GM12878 (cell line): ENCODE results near the gene PRKAA1. TPM values are rescaled to one million over a fixed set of nuclear protein-coding genes. Genes with fewer than 3 reads are reported as not detected.

ENCODE experiments used
- ATAC-seq: fragments of 200-7000 bp; cut with Tn5 transposase; 3 replicates; pipeline ENCODE4 v1.9.1; 2020; ENCODE audit warnings: mild to moderate bottlenecking, moderate library complexity
- BruUV-seq: library from RNA; stranded (reverse); fragments of 400-500 nt; replicated peaks from 2 replicates; lab custom pipeline; 2021; lab: Mats Ljungman, UMichigan
- CTCF ChIA-PET: fragments of 300-600 bp; sonication (Branson Sonifier 250); formaldehyde crosslinking; extraction: SDS; loops from one replicate; lab custom pipeline; 2021; ENCODE audit warnings: inconsistent platforms; lab: Yijun Ruan, JAX
- POLR2A ChIA-PET: fragments of 350-600 bp; formaldehyde crosslinking; extraction: SDS; loops from one replicate; lab custom pipeline; 2021; ENCODE audit warnings: inconsistent platforms; lab: Charles Lee
- RAD21 ChIA-PET: fragments of 300-600 bp; sonication (Branson Sonifier 250); formaldehyde crosslinking; loops from one replicate; lab custom pipeline; 2023; ENCODE audit warnings: antibody characterized with exemption; ENCODE audit not compliant: unreplicated experiment; lab: Charles Lee
- SMC1A ChIA-PET: fragments of 300-600 bp; sonication (Branson Sonifier 250); formaldehyde crosslinking; loops from one replicate; lab custom pipeline; 2023; ENCODE audit not compliant: unreplicated experiment, uncharacterized antibody; lab: Charles Lee
- DNase-seq: peaks from one replicate; pipeline ENCODE4 v3.0.0-alpha.2; 2011; ENCODE audit warnings: low read depth, low spot score
- FAIRE-seq: peaks from 3 replicates; lab custom pipeline; 2011; peaks lifted over from hg19 to GRCh38; lab: Jason Lieb, UNC
- H2AFZ ChIP-seq: 2 replicates; pipeline ENCODE4 v1.6.0; 2011; ENCODE audit warnings: low read depth, low read length, control low read depth; ENCODE audit not compliant: control insufficient read depth
- H3K27ac ChIP-seq: 2 replicates; pipeline ENCODE4 v1.5.1; 2011; ENCODE audit warnings: control low read depth; ENCODE audit not compliant: control insufficient read depth, insufficient read depth
- H3K27me3 ChIP-seq, 2 experiments: replicated peaks in 1 of 2; 2 replicates each; pipeline versions ENCODE4 v1.6.0 to v1.6.1; 2011; ENCODE audit warnings: low read length in 1 of 2; ENCODE audit not compliant: control insufficient read depth in 2 of 2, insufficient read depth in 2 of 2
- H3K36me3 ChIP-seq, 2 experiments: 2 replicates each; pipeline ENCODE4 v1.5.1; 2011; ENCODE audit warnings: low read length in 1 of 2; ENCODE audit not compliant: control insufficient read depth in 2 of 2, insufficient read depth in 2 of 2
- H3K4me1 ChIP-seq: 2 replicates; pipeline ENCODE4 v1.6.1; 2011; ENCODE audit warnings: mild to moderate bottlenecking, low read length, moderate library complexity, mixed read lengths; ENCODE audit not compliant: control insufficient read depth, insufficient read depth
- H3K4me2 ChIP-seq: 2 replicates; pipeline ENCODE4 v1.6.0; 2011; ENCODE audit warnings: control low read depth; ENCODE audit not compliant: control insufficient read depth, insufficient read depth
- H3K4me3 ChIP-seq: fragments of 200-600 bp; sonication (generic); 2 replicates; pipeline ENCODE4 v1.5.1; 2016
- H3K79me2 ChIP-seq: 2 replicates; pipeline ENCODE4 v1.6.0; 2011; ENCODE audit warnings: low read length; ENCODE audit not compliant: control insufficient read depth, insufficient read depth
- H3K9ac ChIP-seq: 2 replicates; pipeline ENCODE4 v1.8.0; 2011; ENCODE audit warnings: low read length, control low read depth, mixed read lengths; ENCODE audit not compliant: control insufficient read depth, insufficient read depth
- H3K9me3 ChIP-seq: replicated peaks from 3 replicates; pipeline ENCODE4 v1.5.1; 2011; ENCODE audit warnings: mild to moderate bottlenecking, low read length; ENCODE audit not compliant: control insufficient read depth, insufficient read depth
- H4K20me1 ChIP-seq: 2 replicates; pipeline ENCODE4 v1.6.0; 2011; ENCODE audit not compliant: control insufficient read depth, insufficient read depth
- CREB1 ChIP-seq: IDR thresholded peaks from 2 replicates; pipeline ENCODE4 v1.6.1; 2012; ENCODE audit warnings: low read depth, mild to moderate bottlenecking, inconsistent platforms
- NFXL1 ChIP-seq: fragments of 450-650 bp; IDR thresholded peaks from 2 replicates; pipeline ENCODE4 v1.6.1; 2017; ENCODE audit warnings: antibody characterized with exemption, mild to moderate bottlenecking, borderline replicate concordance
- RAD21 ChIP-seq: IDR thresholded peaks from 2 replicates; pipeline ENCODE4 v1.6.1; 2011; ENCODE audit warnings: mild to moderate bottlenecking, low read depth, low read length, moderate library complexity; ENCODE audit not compliant: insufficient read depth
- TBL1XR1 ChIP-seq: IDR thresholded peaks from 2 replicates; pipeline ENCODE4 v1.6.1; 2012; ENCODE audit warnings: low read depth, low read length, improper control_type of control experiment
- WRNIP1 ChIP-seq: IDR thresholded peaks from 2 replicates; pipeline ENCODE4 v1.6.1; 2011; ENCODE audit warnings: low read depth, low read length, improper control_type of control experiment, borderline replicate concordance
- ZBED1 ChIP-seq: IDR thresholded peaks from 2 replicates; pipeline ENCODE4 v1.6.1; 2016; ENCODE audit warnings: borderline replicate concordance
- ZNF274 ChIP-seq: IDR thresholded peaks from one replicate; pipeline ENCODE4 v1.8.0; 2011; ENCODE audit not compliant: insufficient read length, insufficient read depth
- WGBS: methylation state at CpG from one replicate; pipeline ENCODE4 v1.1.6; 2016; ENCODE audit warnings: low lambda C conversion rate; ENCODE audit not compliant: insufficient replicate concordance, insufficient coverage; ENCODE audit errors: missing lambda C conversion rate; 5-methylcytosine and 5-hydroxymethylcytosine counted together
- in situ Hi-C: fragments of 300-500 bp; cut with MboI; formaldehyde crosslinking; loops from 9 replicates; pipeline ENCODE4 v1.14.3; 2018; ENCODE audit warnings: mixed read lengths
- intact Hi-C: fragments of 100-400 bp; cut with micrococcal nuclease; formaldehyde crosslinking; loops from one replicate; pipeline ENCODE4 v1.14.2; 2022; ENCODE audit not compliant: unreplicated experiment
- polyA plus RNA-seq, 11 experiments: library from polyadenylated mRNA; depleted of rRNA in 4 of 11; unstranded in 6 of 11; stranded (reverse) in 5 of 11; fragments of >200 nt; fragmentation: Nextera tagmentation in 4 of 11; fragmentation: Illumina TruSeq in 1 of 11; extraction: Ambion mirVana in 4 of 11; extraction: Trizol in 1 of 11; gene quantifications; 1 replicate in 1 of 11; 2 replicates in 10 of 11; pipeline versions ENCODE4 v1.2.1 to v1.2.3, GENCODE V29; 2011 to 2016; ENCODE audit warnings: inconsistent platforms in 2 of 11, missing spikeins in 2 of 11, low read depth in 1 of 11
- total RNA-seq, 4 experiments: library from RNA; depleted of rRNA in 3 of 4; stranded (reverse); fragments of >200 nt in 3 of 4; fragmentation: Illumina TruSeq in 1 of 4; extraction: Trizol in 1 of 4; gene quantifications; 2 replicates each; pipeline versions ENCODE4 v1.2.1 to v1.2.3, GENCODE V29; 2013 to 2021

Gene PRKAA1
- total and polyA plus RNA-seq, 10 of the 15 experiments (the other 5 are each of a cell fraction or from before 2014, with no cell fraction given) = 13.6 to 55.5 (median 29.6) TPM

- peak; percentile 27 for ATAC-seq
- under 1% methylated on average over 21 of the region's 21 CpGs for WGBS
- Histone ChIP-seq H3K27ac (peak overlapping the region; percentile 97), H3K36me3 (peaks cover 7 to 35% of the 10 kb centered on the region in 2 experiments), H4K20me1 (no peaks in the 10 kb centered on the region; the same call in 1 of the 2 replicates), H3K9me3 (no peaks in the 10 kb centered on the region), H3K4me2 (peak overlapping the region; percentile 82), H3K4me3 (peak overlapping the region; percentile 92), H3K9ac (peak overlapping the region; percentile 99), H3K27me3 (no peaks in the 10 kb centered on the region), H3K79me2 (peaks cover 48% of the 10 kb centered on the region)
- DNase-seq = no peak
- BruUV-seq = TSS peak; percentile 71
- no peak for FAIRE-seq
- RAD21 ChIA-PET = no interaction called here
- in situ Hi-C loops = loop anchor here (5.0 to 10.0 kb wide), 3 partner anchors 350 to 1760 kb away; partner anchors contain the start of genes RICTOR and RIMOC1
- TF ChIP-seq ZNF274 (no peak), WRNIP1 (no peak), RAD21 (no peak), NFXL1 (no peak), ZBED1 (0 out of 2 replicates have a peak, but pooled peaks have one; percentile 25), TBL1XR1 (no peak), CREB1 (0 out of 2 replicates have a peak, but pooled peaks have one; percentile 16)
- TF ChIP-seq, all 136 proteins: peak for 2
- ChIA-PET SMC1A (interaction anchor here (1.1 kb wide), 1 partner anchor 39 kb away, joined by 3 read pairs; no protein-coding TSS in a partner anchor), POLR2A (no interaction called here), CTCF (no interaction called here)
- H3K4me1 ChIP-seq = peaks cover 11% of the 10 kb centered on the region
- H2AFZ ChIP-seq = peak overlapping the region; percentile 49; the same call in 1 of the 2 replicates
- intact Hi-C loops = loop anchor here (10.0 kb wide), 1 partner anchor 350 kb away; no protein-coding TSS in a partner anchor
Measured at GRCh38 chr5:40834391-40834848, 36.2 kb upstream of the PRKAA1 start.
